K562 (cell line): ENCODE measurements around the gene TGDS. TPM values are rescaled to one million over a fixed set of nuclear protein-coding genes. Genes with fewer than 3 reads are reported as not detected.
A peak's percentile ranks its signal among the peaks of the same experiment; 100 is the strongest.

Source experiments
- BRF2 ChIP-seq: IDR thresholded peaks from 3 replicates; pipeline ENCODE4 v1.6.1; 2011; ENCODE audit warnings: borderline replicate concordance, mild to moderate bottlenecking; ENCODE audit not compliant: insufficient read length, insufficient read depth
- ILF3 ChIP-seq: fragments of 450-650 bp; IDR thresholded peaks from 2 replicates; pipeline ENCODE4 v1.6.1; 2018; ENCODE audit warnings: antibody characterized with exemption, mild to moderate bottlenecking, moderate library complexity, borderline replicate concordance
- MGA ChIP-seq: fragments of 450-650 bp; IDR thresholded peaks from 2 replicates; pipeline ENCODE4 v1.6.1; 2016; ENCODE audit warnings: mild to moderate bottlenecking, moderate library complexity
- SETDB1 ChIP-seq: IDR thresholded peaks from one replicate; pipeline ENCODE4 v1.6.1; 2012; ENCODE audit warnings: low read length, control low read depth, inconsistent platforms
- TAF9B ChIP-seq: fragments of 450-650 bp; IDR thresholded peaks from 2 replicates; pipeline ENCODE4 v1.6.1; 2018; ENCODE audit warnings: mild to moderate bottlenecking; ENCODE audit not compliant: partially characterized antibody
- WHSC1 ChIP-seq: IDR thresholded peaks from one replicate; pipeline ENCODE4 v1.6.1; 2012; ENCODE audit warnings: low read length, control low read depth, inconsistent platforms
- ZBTB26 ChIP-seq: fragments of 450-650 bp; formaldehyde crosslinking; IDR thresholded peaks from 2 replicates; pipeline ENCODE4 v1.4.0; 2022; ENCODE audit warnings: missing genetic modification characterization
- ZBTB9 ChIP-seq: fragments of 450-650 bp; formaldehyde crosslinking; IDR thresholded peaks from 2 replicates; pipeline ENCODE4 v1.4.0; 2020; ENCODE audit warnings: mild to moderate bottlenecking, moderate library complexity
- ZNF436 ChIP-seq: fragments of 250-450, 450-650 bp; sonication (Bioruptor Pico); formaldehyde crosslinking; IDR thresholded peaks from 2 replicates; pipeline ENCODE4 v1.7.0; 2020; ENCODE audit warnings: mild to moderate bottlenecking
- ZNF561 ChIP-seq: fragments of 450-650 bp; formaldehyde crosslinking; conservative IDR thresholded peaks from 2 replicates; pipeline ENCODE4 v1.4.0; 2020; ENCODE audit warnings: mild to moderate bottlenecking, moderate library complexity
- ZNF77 ChIP-seq: fragments of 250-450 bp; sonication (Bioruptor Pico); IDR thresholded peaks from 2 replicates; pipeline ENCODE4 v1.5.0; 2020
- polyA plus RNA-seq, 8 experiments: library from polyadenylated mRNA; depleted of rRNA in 4 of 8; stranded (reverse) in 5 of 8; unstranded in 3 of 8; fragments of >200 nt; fragmentation: Nextera tagmentation in 2 of 8; fragmentation: Illumina TruSeq in 1 of 8; extraction: Ambion mirVana in 2 of 8; extraction: Trizol in 1 of 8; gene quantifications; 2 replicates each; pipeline versions ENCODE4 v1.2.1 to v1.2.3, GENCODE V29; 2011 to 2014; ENCODE audit warnings: inconsistent platforms in 1 of 8, missing spikeins in 1 of 8
- total RNA-seq, 7 experiments: library from RNA; depleted of rRNA in 6 of 7; stranded (reverse); fragments of >200 nt in 6 of 7; fragmentation: Illumina TruSeq in 2 of 7; extraction: Trizol in 2 of 7; gene quantifications; 2 replicates each; pipeline versions ENCODE4 v1.2.1 to v1.2.3, GENCODE V29; 2011 to 2021; ENCODE audit warnings: low replicate concordance in 1 of 7

The TGDS gene
- total and polyA plus RNA-seq, 9 of the 15 experiments (the other 6 are each of a cell fraction or from before 2014, with no cell fraction given), result 9.9 to 43.7 (median 21.4) TPM

- TF ChIP-seq ZNF77 (no peak), WHSC1 (no peak), ZNF436 (CRISPR knock-in tag) (no peak), MGA (peak; percentile 99), ZBTB26 (CRISPR knock-in tag) (no peak), BRF2 (no peak), ZNF561 (CRISPR knock-in tag) (no peak), ILF3 (no peak), ZBTB9 (CRISPR knock-in tag) (no peak), TAF9B (no peak), SETDB1 (no peak)
Observed at GRCh38 chr13:94601446-94602431, 5.8 kb upstream of the TGDS start, which contains the start of gene GPR180 (continued).
